Activated T-helper 2 cell treated with anti-CD3 and anti-CD28 coated beads, Interferon-gamma antibody, Interleukin-2, Interleukin-4, amounts not matched to agents 10 μg/mL and 5 μg/mL and 100 μg/mL, durations not matched to agents 14 hours and 24 hours and 36 hours (primary cell): ENCODE measurements around the gene TMEM47. TPM values are rescaled to one million over a fixed set of nuclear protein-coding genes. Genes with fewer than 3 reads are reported as not detected.

Experiments used
- DNase-seq: peaks from one replicate; pipeline ENCODE4 v3.0.0; 2021; ENCODE audit warnings: low spot score
- H3K27ac Mint-ChIP-seq: one replicate; pipeline ENCODE4 v1.8.0; 2021; ENCODE audit warnings: mixed read lengths
- H3K27me3 Mint-ChIP-seq: one replicate; pipeline ENCODE4 v1.8.0; 2021; ENCODE audit warnings: low read depth, mixed read lengths
- H3K36me3 Mint-ChIP-seq: one replicate; pipeline ENCODE4 v1.8.0; 2021; ENCODE audit warnings: low read depth, mixed read lengths
- H3K4me1 Mint-ChIP-seq: one replicate; pipeline ENCODE4 v1.8.0; 2021; ENCODE audit warnings: low read depth, mixed read lengths
- H3K4me3 Mint-ChIP-seq: one replicate; pipeline ENCODE4 v1.8.0; 2021; ENCODE audit warnings: low read depth, mild to moderate bottlenecking, moderate library complexity, mixed read lengths
- H3K9me3 Mint-ChIP-seq: one replicate; pipeline ENCODE4 v1.8.0; 2021; ENCODE audit warnings: mixed read lengths
- intact Hi-C: fragments of 100-400 bp; cut with micrococcal nuclease; formaldehyde crosslinking; loops from one replicate; pipeline ENCODE4 v1.15.1; 2023
- total RNA-seq: library from RNA; stranded (reverse); gene quantifications from 2 replicates; pipeline ENCODE4 v1.2.3, GENCODE V29; 2022

The TMEM47 gene
- total RNA-seq = not detected in 2 replicates

DNA sequence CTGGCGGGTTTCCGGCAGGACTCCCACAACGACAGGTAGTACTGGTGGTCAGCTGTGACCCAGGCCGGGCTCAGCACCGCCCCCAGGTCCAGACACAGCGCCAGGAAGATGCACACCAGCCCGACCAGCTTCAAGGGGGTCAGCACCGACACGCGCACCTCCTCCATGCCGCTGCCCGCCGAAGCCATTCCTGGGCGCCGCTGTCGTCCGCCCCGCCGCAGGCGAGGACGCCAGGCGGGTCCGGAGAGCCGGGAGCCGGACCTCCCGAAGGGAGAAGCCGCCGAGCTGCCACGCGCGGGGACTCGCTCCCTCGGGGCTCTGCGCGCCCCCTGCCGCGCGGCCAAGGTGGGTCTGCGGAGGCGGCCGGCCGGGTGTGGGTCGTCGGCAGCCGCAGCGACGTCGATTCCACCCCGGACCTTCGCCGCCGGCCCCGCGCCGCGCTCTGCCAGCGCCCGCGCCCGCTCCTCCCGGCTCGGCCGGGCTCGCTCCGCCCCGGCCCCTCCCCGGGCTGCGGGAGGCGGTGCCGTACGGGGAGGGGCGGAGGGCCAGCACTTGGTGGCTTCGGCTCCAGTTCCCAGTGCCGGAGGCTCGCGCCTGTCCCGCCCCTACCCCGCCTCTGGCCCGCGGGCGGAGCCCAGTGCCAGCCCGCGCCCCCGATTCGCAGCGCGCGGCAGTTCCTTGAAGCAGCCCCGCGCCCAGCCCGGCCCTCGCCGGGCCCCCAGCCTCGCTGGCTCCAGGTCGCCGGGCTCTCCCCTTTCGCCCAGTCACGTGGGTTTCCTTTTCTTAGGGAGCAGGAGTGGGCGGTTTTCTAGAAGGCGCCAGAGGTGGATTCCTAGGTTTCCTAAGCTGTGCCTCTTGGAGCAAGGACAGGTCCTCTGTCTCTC lies at the start of gene TMEM47:
Gene TMEM47, minus strand, starts transcription at position 444 of the 884 bp plus-strand sequence. Its CDS starts 256 bp downstream, at position 188.
- H3K36me3 Mint-ChIP-seq = no peaks in the 10 kb centered on the region
- intact Hi-C loops = no loop called here
- DNase-seq = peak; percentile 8
- peaks cover 18% of the 10 kb centered on the region for H3K27me3 Mint-ChIP-seq
- no peaks in the 10 kb centered on the region for H3K9me3 Mint-ChIP-seq
- H3K4me1 Mint-ChIP-seq = peaks cover 8% of the 10 kb centered on the region
- H3K27ac Mint-ChIP-seq = no peak within 1 kb of the TSS
- peak within 1 kb of the TSS; percentile 61 for H3K4me3 Mint-ChIP-seq

DNA sequence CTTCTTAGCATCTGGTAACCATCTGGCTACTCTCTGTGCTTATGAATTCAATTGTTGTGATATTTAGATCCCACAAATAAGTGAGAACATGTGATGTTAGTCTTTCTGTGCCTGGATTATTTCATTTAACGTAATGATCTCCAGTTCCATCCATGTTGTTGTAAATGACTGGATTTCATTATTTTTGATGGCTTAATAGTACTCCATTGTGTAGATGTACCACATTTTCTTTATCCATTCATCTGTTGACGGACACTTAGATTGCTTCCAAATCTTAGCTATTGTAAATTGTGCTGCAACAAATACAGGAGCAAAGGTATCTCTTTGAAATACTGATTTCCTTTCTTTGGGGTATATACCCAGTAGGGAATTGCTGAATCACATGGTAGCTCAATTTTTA lies 30.0 kb upstream of the TMEM47 start:
- intact Hi-C loops = no loop called here
- Mint-ChIP-seq H3K9me3 (peaks cover 17% of the 10 kb centered on the region), H3K4me3 (no peak overlapping the region), H3K27ac (no peak overlapping the region), H3K36me3 (no peaks in the 10 kb centered on the region), H3K4me1 (no peaks in the 10 kb centered on the region), H3K27me3 (no peaks in the 10 kb centered on the region)
- no peak for DNase-seq

DNA sequence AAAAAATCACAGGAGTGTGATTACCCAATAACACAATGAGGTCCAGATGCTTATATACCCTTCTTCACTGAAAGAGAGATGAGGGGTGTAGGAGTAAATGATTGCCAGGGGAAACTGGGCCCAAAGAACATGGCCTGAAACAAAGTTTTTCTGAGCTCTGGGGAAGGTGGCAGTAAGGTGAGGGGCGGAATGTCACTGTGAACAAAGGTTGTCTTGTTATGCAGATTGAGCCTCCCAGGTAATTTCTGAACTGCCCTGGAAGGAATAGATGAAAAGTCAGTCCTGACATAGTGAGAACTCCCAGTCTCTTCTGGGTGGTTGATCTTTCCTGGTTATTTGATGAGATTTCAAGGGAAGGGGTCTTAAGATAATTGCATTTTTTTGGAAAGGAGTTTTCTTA lies 2.5 kb upstream of the TMEM47 start:
- no peak for DNase-seq
- Mint-ChIP-seq H3K27me3 (peaks cover 17% of the 10 kb centered on the region), H3K9me3 (no peaks in the 10 kb centered on the region), H3K4me1 (peaks cover 8% of the 10 kb centered on the region), H3K4me3 (no peak overlapping the region), H3K27ac (no peak overlapping the region), H3K36me3 (no peaks in the 10 kb centered on the region)
- intact Hi-C loops = no loop called here

DNA sequence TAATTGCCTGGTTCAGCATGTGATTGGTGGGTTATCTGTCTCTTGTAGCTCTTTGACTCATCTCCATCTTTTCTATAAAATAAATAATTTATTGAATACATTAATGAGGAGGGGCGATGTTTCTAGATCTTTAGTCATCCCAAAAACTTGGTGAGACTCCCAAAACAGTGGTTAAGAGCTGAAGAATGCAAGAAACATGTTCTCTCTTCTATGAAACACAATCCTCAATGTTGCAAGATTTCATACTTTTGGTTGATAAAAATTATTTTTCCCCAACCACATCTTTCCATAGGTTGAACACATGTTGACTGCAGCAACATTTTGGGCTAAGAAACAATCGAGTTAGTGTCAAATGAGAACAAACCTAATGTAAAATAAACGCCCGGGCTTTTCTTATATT lies 1.2 kb upstream of the TMEM47 start:
- Mint-ChIP-seq H3K4me3 (no peak overlapping the region), H3K27me3 (peaks cover 18% of the 10 kb centered on the region), H3K36me3 (no peaks in the 10 kb centered on the region), H3K27ac (no peak overlapping the region), H3K9me3 (no peaks in the 10 kb centered on the region), H3K4me1 (peaks cover 8% of the 10 kb centered on the region)
- DNase-seq = no peak
- intact Hi-C loops = no loop called here

DNA sequence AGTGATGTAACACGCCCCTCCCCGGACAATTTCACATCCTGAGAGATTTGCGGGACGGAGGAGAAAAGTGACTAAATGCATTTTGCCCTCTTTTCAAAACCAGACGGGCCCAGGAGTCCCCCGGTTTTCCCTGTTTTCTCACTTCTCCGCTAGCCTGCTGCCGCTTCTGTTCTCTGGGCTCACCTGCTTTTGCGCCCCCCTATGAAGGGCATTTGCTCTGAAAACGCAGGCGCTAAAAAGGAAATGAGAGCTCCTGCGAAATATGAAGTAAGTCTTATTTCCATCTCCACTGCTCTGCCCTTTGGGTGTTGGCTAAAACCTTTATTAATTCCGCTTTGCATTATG lies 613 bp upstream of the TMEM47 start:
- Mint-ChIP-seq H3K36me3 (no peaks in the 10 kb centered on the region), H3K4me3 (peak overlapping the region; percentile 33), H3K27me3 (peaks cover 18% of the 10 kb centered on the region), H3K4me1 (peaks cover 8% of the 10 kb centered on the region), H3K27ac (no peak overlapping the region), H3K9me3 (no peaks in the 10 kb centered on the region)
- intact Hi-C loops = no loop called here
- DNase-seq = no peak

DNA sequence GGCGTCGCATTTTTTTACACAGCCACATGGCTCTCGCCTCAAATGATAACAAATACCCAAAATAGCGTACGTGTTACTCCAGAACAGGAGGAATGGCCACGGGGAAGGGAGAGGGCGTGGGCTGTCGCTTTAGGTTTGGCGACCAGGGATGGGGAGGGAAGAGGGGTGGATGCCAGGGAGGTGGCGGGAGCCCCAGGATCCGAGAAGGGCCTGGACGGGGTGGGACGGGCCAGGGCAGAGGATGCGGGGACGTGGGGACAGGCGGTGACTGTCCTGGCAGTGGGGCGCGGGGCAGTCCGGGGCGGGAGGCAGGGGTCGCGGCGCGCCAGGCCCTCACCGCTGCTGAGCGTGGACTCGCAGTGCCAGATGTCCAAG lies 631 bp downstream of the TMEM47 start:
- no peak overlapping the region for H3K27ac Mint-ChIP-seq
- peak overlapping the region; percentile 61 for H3K4me3 Mint-ChIP-seq
- intact Hi-C loops = no loop called here
- no peaks in the 10 kb centered on the region for H3K36me3 Mint-ChIP-seq
- DNase-seq = no peak
- peaks cover 8% of the 10 kb centered on the region for H3K4me1 Mint-ChIP-seq
- no peaks in the 10 kb centered on the region for H3K9me3 Mint-ChIP-seq
- peaks cover 18% of the 10 kb centered on the region for H3K27me3 Mint-ChIP-seq

DNA sequence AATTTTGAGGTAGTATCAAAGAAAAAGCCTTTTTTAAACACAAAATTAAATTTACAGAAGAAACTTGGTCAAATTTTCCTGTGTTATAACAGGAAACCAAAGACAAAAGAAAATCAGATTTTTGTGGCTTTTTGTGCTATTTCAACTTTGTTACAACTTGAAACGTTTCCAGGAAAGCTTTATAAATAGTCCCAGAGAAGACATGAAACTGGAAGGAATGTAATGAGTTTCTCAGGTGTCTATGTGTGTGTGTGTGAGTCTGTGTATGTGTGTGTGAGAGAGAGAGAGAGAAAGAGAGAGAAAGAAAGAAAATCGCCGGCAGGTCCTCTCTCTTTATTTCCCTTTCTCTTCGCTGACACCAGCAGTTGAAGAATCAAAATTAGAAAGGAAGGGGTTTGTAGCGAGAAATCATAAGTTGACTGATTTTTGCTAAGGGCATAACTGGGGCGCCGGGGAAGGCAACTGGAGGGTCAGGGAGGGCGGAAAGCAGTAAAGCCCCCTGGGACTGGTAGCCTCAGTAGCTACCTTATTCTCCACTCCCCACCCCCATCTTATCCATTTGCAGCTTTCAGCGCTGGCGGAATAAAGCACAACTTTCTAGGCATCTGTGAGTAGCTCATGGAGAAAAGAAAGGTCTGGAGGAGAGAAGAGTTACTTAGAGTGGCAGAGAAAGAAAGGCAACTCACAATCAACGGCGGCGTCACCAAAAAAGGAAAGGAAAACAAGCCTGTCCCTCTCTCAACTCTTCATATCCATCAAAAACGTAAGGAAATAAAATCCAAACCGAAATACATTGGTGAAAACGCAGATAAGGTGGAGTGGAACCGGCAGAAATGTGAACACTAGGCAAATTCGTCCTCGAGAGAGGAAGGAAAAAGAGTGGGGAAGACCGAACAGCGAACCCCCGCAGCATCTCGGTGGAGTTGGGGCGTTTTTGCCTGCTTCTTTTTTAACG lies 1.3 kb downstream of the TMEM47 start:
- H3K4me3 Mint-ChIP-seq = peak overlapping the region; percentile 61
- H3K36me3 Mint-ChIP-seq = no peaks in the 10 kb centered on the region
- DNase-seq = no peak
- no peaks in the 10 kb centered on the region for H3K9me3 Mint-ChIP-seq
- intact Hi-C loops = no loop called here
- no peak overlapping the region for H3K27ac Mint-ChIP-seq
- peaks cover 8% of the 10 kb centered on the region for H3K4me1 Mint-ChIP-seq
- peaks cover 18% of the 10 kb centered on the region for H3K27me3 Mint-ChIP-seq

DNA sequence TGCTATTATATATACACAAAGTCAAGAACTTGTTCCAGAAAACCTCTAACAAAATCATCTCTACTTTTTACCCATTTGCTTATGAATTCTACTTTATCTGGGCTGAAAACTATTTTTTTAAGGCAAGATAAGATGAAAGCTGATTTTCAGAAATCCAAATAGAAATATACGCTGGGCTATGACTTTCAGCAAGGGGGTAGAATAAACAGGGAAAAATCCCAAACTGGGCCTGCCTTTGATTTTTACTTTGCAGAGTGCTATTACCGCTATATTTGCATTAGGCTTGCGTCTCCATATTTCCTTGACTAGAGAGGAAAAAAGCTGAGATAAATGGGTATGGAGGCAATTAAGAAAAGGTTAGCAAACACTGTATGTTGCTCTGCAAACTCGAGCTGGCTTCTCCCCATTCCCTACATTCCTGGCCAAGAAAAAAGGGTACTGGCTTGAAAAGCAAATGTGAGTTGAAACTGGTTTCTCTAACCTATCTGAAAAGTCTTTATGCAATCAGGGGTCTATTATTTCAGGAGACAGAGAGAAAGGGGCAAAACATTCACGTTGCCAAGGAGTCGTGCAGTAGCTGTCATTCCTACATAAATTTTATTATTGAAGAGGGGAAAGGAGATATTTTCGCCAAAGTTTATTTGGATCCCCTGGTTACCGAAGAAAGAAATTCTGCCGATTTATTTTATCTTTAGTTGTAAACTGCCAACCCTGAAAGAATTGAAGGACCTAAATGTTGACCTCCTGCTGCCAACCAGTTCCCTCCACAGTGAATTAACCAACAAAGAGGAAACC lies 2.2 kb downstream of the TMEM47 start:
- no peak overlapping the region for H3K4me3 Mint-ChIP-seq
- peaks cover 8% of the 10 kb centered on the region for H3K4me1 Mint-ChIP-seq
- intact Hi-C loops = no loop called here
- no peaks in the 10 kb centered on the region for H3K9me3 Mint-ChIP-seq
- H3K27me3 Mint-ChIP-seq = peaks cover 18% of the 10 kb centered on the region
- DNase-seq = no peak
- no peak overlapping the region for H3K27ac Mint-ChIP-seq
- H3K36me3 Mint-ChIP-seq = no peaks in the 10 kb centered on the region

DNA sequence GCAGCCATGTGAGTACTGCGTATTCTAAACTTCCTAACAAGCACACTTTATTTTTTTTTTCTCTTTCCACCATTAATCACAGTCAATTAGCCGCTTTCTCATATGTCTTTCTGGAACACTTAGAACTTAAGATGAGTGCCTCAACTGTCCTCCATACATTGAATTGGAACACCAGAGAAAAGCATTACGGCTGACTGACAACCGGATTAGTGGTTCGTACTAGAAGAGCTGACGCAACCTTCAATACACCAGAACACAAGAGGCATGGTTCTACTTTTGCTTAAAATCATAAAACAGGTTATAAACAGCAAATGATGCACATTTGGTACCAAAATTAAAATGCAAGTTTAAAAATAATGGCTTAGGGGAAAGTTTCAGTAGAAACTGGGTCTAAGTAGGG lies 3.3 kb downstream of the TMEM47 start:
- Mint-ChIP-seq H3K4me3 (no peak overlapping the region), H3K27ac (no peak overlapping the region), H3K27me3 (peaks cover 18% of the 10 kb centered on the region), H3K4me1 (peaks cover 8% of the 10 kb centered on the region), H3K36me3 (no peaks in the 10 kb centered on the region), H3K9me3 (no peaks in the 10 kb centered on the region)
- intact Hi-C loops = no loop called here
- DNase-seq = no peak

DNA sequence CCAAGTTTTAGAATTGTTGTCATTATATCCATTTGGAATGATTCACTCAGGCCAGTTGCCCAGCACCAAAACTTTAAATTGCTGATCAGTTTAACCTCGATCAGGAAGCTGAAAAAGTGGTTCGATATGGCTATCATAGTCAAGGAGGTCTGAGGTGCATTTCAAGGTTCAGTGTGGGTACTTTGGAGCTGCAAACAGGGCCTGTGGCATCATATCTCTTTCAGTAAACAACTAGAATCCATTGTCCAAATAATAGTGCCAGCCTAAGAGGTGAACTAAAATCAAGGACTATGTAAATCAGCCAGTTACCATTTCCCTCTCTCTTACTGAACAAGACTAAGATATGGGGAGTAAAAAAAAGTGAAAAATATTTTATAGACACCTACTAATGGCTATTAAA lies 14.2 kb downstream of the TMEM47 start:
- Mint-ChIP-seq H3K9me3 (no peaks in the 10 kb centered on the region), H3K4me3 (no peak overlapping the region), H3K4me1 (no peaks in the 10 kb centered on the region), H3K27me3 (no peaks in the 10 kb centered on the region), H3K27ac (no peak overlapping the region), H3K36me3 (no peaks in the 10 kb centered on the region)
- intact Hi-C loops = no loop called here
- DNase-seq = no peak

DNA sequence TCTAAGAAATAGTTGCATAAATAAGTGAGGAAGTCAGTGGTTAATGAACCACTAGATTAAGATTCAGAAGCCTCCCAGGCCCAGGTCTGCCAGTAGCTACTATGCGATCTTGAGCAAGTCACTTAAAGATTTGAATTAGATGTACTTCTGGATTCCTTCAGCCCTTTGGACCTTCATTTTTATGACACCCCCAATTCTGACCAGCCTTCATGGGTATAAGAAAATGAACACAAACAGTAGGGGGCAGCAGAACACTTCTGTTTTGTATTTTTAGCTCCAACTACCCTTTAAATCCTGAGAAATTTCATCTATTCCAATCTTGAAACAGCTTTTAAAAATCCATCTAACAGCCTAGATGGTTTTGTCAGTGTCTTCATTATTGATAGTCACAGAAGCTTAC lies 19.0 kb downstream of the TMEM47 start:
- no peaks in the 10 kb centered on the region for H3K27me3 Mint-ChIP-seq
- H3K9me3 Mint-ChIP-seq = no peaks in the 10 kb centered on the region
- intact Hi-C loops = no loop called here
- H3K4me3 Mint-ChIP-seq = no peak overlapping the region
- no peaks in the 10 kb centered on the region for H3K36me3 Mint-ChIP-seq
- no peak for DNase-seq
- H3K27ac Mint-ChIP-seq = no peak overlapping the region
- H3K4me1 Mint-ChIP-seq = no peaks in the 10 kb centered on the region

DNA sequence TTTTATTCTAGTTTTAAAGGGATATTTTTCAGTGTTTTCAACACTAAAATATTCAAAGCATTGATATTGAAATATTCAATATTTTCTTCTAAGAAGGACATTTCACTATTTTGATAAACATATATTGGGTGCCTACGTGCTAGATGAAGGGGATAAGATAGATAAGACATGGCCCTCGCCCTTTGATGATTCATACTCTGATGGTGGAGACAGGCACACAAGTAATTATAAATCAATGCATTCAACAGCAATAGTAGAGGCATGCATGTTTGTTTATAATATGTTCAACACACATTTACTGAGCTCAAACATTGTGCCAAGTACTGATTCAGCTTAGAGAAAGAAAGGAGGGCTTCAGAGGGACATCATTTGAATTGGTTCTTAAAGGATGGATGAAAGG lies 22.7 kb downstream of the TMEM47 start:
- H3K36me3 Mint-ChIP-seq = no peaks in the 10 kb centered on the region
- H3K4me3 Mint-ChIP-seq = no peak overlapping the region
- H3K9me3 Mint-ChIP-seq = no peaks in the 10 kb centered on the region
- intact Hi-C loops = no loop called here
- H3K27ac Mint-ChIP-seq = no peak overlapping the region
- H3K4me1 Mint-ChIP-seq = no peaks in the 10 kb centered on the region
- no peak for DNase-seq
- no peaks in the 10 kb centered on the region for H3K27me3 Mint-ChIP-seq
